Mesodermal cell (in vitro differentiated cells): ENCODE measurements around the gene ZNF593OS.

Experiments
- H3K27ac ChIP-seq: 2 replicates; pipeline ENCODE4 v1.7.0; 2013; ENCODE audit warnings: mild to moderate bottlenecking, low read depth, low read length, moderate library complexity; ENCODE audit not compliant: severe bottlenecking
- H3K36me3 ChIP-seq: 2 replicates; pipeline ENCODE4 v1.7.1; 2013; ENCODE audit warnings: mild to moderate bottlenecking, low read length, moderate library complexity; ENCODE audit not compliant: control insufficient read depth, insufficient read depth
- H3K4me1 ChIP-seq: one replicate; pipeline ENCODE4 v1.7.1; 2013; ENCODE audit warnings: mild to moderate bottlenecking, low read length; ENCODE audit not compliant: insufficient read depth, control insufficient read depth, poor library complexity, severe bottlenecking
- H3K4me3 ChIP-seq: 2 replicates; pipeline ENCODE4 v1.7.0; 2013; ENCODE audit warnings: low read length, control low read depth, mild to moderate bottlenecking; ENCODE audit not compliant: insufficient read depth, poor library complexity, severe bottlenecking; ENCODE audit errors: extremely low read depth
- H3K9me3 ChIP-seq: 2 replicates; pipeline ENCODE4 v1.7.1; 2013; ENCODE audit warnings: mild to moderate bottlenecking, low read length, moderate library complexity; ENCODE audit not compliant: control insufficient read depth
- WGBS, 2 experiments: methylation state at CpG; one replicate each; pipeline ENCODE4 v1.1.5; 2013; ENCODE audit warnings: missing lambda C conversion rate in 2 of 2; ENCODE audit not compliant: insufficient coverage in 2 of 2; 5-methylcytosine and 5-hydroxymethylcytosine counted together

Gene ZNF593OS

DNA sequence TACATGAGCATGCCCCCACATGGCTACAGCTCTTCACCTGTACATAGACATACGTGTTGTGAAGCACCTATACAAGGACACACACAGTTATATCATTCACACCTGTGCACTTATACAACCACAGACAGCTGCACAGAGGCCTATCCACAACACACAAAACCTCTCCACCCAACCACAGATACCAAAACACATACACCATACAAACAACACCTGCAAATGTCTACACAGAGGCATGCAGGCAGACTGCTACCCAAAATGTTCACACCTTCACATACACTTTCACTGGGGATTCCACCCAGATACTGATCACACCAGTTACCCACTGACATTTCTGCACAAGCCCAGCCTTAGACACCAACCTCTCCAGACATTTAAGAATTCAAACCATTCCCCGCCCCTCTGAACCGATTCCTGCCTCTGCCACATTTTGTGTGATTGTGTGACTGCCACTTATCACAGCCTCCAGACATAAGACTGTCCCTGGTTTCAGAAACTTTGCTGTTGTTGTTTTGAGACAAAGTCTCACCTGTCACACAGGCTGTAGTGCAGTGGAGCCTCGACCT lies 4.8 kb downstream of the ZNF593OS start:
- no peaks in the 10 kb centered on the region for H3K9me3 ChIP-seq
- no peaks in the 10 kb centered on the region for H3K36me3 ChIP-seq
- no peak overlapping the region for H3K4me3 ChIP-seq
- H3K4me1 ChIP-seq, result peaks cover 22% of the 10 kb centered on the region
- H3K27ac ChIP-seq, result no peak overlapping the region
- WGBS, 2 experiments, result 79 to 93% methylated on average over 2 to 4 of the region's 4 CpGs

DNA sequence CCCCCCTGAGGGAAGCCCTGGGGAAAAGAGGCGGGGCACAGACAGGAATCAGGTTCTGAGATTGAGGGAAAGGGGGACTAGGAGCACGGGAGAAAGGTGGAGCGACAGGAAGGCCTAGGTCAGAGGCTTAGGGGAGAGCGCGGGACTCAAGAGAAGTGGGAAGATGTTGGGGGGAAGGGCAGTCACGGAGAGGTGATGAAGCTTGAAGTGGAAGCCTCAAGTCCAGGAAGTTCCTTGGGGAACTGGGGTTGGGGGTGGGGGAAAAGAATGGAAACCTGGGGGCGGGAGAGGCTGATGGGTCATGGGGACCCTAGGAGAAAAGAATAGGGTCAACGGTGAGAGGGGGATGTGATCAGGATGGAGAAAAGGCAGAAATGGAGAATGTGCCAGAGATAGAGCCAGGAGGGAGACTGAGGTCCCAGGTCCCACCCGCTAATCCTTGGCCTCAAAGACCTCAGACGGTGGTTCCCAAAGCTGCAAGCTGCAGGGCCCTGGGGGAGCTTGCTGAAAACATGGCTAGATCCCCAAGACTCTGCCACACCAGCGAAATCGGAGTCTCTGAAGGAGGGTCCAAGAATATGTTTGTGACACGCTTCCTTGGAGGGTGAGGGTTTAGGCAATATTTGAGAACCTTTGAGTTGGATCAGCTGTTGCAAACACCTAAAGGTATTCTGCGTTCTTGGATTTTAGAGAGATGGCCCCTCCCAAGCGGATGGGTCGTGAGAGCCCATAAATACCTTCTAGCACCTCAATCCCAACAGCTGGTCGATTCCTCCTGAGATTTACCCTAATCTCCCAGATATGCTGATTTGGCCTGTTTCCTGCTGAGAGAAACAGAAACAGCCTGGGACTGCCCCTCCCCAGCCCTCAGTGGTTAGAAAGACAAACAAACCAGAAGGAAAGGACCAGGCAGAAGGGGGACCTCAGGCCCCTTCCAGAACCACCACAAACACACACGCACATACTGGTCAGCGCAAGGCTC lies 6.5 kb downstream of the ZNF593OS start:
- WGBS, 2 experiments, result 43 to 60% methylated on average over 12 to 13 of the region's 19 CpGs
- peaks cover 26% of the 10 kb centered on the region for H3K4me1 ChIP-seq
- no peaks in the 10 kb centered on the region for H3K9me3 ChIP-seq
- no peak overlapping the region for H3K4me3 ChIP-seq
- peak overlapping the region; percentile 36 for H3K27ac ChIP-seq
- H3K36me3 ChIP-seq, result no peaks in the 10 kb centered on the region

DNA sequence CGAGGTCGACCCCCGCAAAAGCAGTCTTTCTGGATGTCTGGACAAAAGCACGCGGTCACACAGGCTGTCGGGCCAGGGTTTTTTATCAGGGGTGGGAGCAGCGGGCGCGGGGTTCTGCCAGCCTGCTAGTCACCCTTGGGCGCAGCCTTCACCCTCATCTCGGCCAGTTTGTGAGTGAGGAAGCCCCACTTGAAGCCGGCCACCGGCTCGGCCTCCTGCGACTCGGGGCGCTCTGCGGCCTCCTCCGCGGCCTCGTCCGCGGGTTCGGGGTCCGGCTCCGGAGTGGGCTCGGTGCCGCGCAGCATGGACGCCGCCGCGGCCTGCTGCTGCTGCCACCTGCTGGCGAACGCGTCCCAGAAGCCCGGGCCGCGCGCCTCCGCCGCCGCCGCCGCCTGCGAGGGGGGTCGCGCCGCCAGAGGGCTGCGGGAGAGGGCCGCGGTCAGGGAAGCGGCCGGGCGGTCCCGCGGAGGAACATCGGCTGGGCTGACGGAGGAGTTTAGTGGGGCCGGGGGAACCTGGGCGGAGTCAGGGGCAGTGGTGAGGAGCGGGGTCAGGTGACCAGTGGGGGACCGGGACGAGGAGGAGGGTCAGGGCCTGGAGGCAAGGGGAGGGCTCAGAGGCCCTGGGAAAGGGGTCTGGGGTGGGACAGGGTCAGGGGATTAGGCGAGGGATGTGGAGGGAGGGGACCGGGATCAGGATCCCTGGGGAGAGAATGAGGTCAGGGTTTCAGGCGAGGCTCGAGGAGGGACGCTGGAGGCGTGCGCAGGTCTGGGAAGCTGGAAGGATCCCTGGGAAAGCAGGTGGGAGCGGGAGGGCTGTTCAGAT lies 7.4 kb downstream of the ZNF593OS start:
- H3K4me1 ChIP-seq, result peaks cover 33% of the 10 kb centered on the region
- WGBS, 2 experiments, result 13 to 19% methylated on average over 50 to 68 of the region's 72 CpGs
- H3K36me3 ChIP-seq, result no peaks in the 10 kb centered on the region
- no peaks in the 10 kb centered on the region for H3K9me3 ChIP-seq
- no peak overlapping the region for H3K27ac ChIP-seq
- H3K4me3 ChIP-seq, result peak overlapping the region; percentile 27

DNA sequence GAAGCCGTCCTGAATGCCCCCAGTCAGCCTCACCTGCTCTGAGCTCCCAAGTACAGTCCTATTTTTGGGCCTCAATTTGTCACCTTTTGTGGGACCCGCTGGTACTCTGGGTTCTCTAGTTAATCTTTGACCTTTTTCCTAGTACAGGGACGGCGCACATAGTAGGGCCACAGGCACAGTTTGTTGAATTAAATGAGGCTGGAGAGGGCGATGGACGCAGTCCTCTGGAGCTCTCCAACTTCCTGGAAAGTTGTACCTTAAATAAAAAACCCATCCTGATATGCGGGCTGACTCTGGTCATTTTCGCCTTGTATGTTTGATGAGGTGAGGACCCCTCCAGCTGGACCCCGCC lies 8.0 kb downstream of the ZNF593OS start:
- no peaks in the 10 kb centered on the region for H3K36me3 ChIP-seq
- WGBS, 2 experiments, result 89% methylated on average over 7 to 8 of the region's 9 CpGs
- peak overlapping the region; percentile 27 for H3K4me3 ChIP-seq
- peaks cover 39% of the 10 kb centered on the region for H3K4me1 ChIP-seq
- H3K9me3 ChIP-seq, result no peaks in the 10 kb centered on the region
- H3K27ac ChIP-seq, result no peak overlapping the region

DNA sequence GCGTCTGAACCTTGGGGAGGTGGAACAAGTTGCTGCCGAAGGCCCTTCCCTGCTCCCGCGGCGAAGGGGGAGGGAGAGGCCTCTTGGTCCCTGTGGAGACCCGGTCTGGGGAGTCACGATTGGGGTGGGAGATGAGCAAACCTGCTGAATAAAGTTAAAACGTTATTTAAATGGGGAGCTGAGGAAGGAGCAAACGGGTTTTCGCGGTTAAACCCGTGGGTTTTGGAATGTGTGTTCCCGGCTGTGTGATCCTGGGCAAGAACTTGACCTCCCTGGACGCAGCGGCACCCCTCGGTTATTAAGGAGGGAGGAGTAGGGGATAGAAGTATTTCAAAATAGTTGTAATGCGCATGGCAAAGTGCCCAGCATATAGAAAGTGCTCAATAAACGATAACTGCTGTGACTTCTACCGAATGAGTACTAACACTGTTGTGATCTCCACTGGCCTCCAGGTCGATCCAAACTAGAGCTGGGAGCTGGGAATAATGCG lies 9.4 kb downstream of the ZNF593OS start:
- no peaks in the 10 kb centered on the region for H3K9me3 ChIP-seq
- no peaks in the 10 kb centered on the region for H3K36me3 ChIP-seq
- H3K4me1 ChIP-seq, result peaks cover 46% of the 10 kb centered on the region
- H3K4me3 ChIP-seq, result no peak overlapping the region
- WGBS, 2 experiments, result 43 to 48% methylated on average over 18 to 19 of the region's 21 CpGs
- no peak overlapping the region for H3K27ac ChIP-seq

- Histone ChIP-seq H3K4me1 (peaks cover 50% of the 10 kb centered on the region), H3K4me3 (peak overlapping the region; percentile 21), H3K36me3 (no peaks in the 10 kb centered on the region), H3K27ac (no peak overlapping the region), H3K9me3 (no peaks in the 10 kb centered on the region)
- 2 to 5% methylated on average over 89 to 94 of the region's 98 CpGs for WGBS, 2 experiments
These were observed 10.0 kb downstream of the ZNF593OS start for GRCh38 chr1:26161415-26162219.

DNA sequence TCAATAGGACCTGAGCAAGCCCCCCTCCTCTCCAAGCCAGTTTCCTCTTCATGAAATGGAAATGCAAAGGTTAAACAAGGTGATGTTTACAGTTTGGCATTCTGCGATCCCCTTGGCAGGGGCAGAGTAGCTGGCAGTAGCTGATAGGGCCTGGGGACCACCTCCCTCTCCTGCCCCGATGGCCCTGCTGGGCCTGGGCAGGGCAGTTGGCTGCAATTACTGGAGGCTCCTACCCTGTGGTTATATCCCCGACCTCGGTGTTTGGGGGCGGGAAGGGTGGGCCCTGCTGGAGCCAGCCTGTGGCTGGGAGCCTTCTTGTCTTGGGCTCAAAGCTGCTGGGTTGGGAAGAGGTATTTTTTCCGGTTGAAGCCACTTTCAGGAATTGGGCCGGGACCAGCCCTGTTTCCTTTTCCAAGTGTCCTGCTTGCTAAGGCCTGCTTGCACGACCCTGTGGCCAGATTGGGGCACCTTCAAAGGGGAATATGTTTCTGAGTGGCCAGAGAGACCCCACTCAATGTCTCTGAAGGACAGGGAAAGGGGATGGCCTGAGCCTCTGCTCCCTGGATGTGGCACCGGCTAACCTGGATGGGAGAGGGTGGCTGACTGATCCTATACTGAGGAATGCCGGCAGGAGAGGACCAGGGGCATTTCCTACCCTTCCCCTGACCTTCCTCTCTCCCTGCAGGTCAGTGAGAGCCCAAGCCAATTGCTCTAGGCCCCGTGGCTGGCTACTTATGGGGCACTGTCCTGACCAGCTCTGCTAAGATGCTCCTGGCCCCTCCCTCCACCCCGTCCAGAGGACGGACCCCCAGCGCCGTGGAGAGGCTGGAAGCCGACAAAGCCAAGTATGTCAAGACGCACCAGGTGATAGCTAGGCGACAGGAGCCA lies 10.9 kb downstream of the ZNF593OS start:
- H3K4me1 ChIP-seq, result peaks cover 57% of the 10 kb centered on the region

GRCh38 chr1:26159743-26160039 lies 11.9 kb downstream of the ZNF593OS start:
- WGBS, 2 experiments, result 45 to 80% methylated on average over 2 of the region's 4 CpGs
- Histone ChIP-seq H3K9me3 (no peaks in the 10 kb centered on the region), H3K4me3 (peak overlapping the region; percentile 43), H3K36me3 (no peaks in the 10 kb centered on the region), H3K4me1 (peaks cover 56% of the 10 kb centered on the region), H3K27ac (no peak overlapping the region)

More for the DNA sequence above, 10.9 kb downstream of the ZNF593OS start:
- no peaks in the 10 kb centered on the region for H3K9me3 ChIP-seq
- H3K27ac ChIP-seq, result no peak overlapping the region
- H3K36me3 ChIP-seq, result no peaks in the 10 kb centered on the region
- WGBS, 2 experiments, result 34 to 35% methylated on average over 14 to 16 of the region's 18 CpGs
- H3K4me3 ChIP-seq, result peak overlapping the region; percentile 21

GRCh38 chr1:26158908-26159742 lies 12.5 kb downstream of the ZNF593OS start, which contains the start of gene FAM110D:
Gene FAM110D (plus strand): TSS chr1:26159079. CDS start chr1:26161292, 2,213 bp downstream.
- H3K36me3 ChIP-seq, result no peaks in the 10 kb centered on the region
- H3K4me1 ChIP-seq, result peaks cover 54% of the 10 kb centered on the region
- 20 to 26% methylated on average over 4 to 5 of the region's 6 CpGs for WGBS, 2 experiments
- no peaks in the 10 kb centered on the region for H3K9me3 ChIP-seq
- H3K27ac ChIP-seq, result peak within 1 kb of the TSS; percentile 17
- peak within 1 kb of the TSS; percentile 43 for H3K4me3 ChIP-seq
